Keratinocyte (primary cell): ENCODE measurements around the gene N4BP3.
"Not testable (repeated sequence)": the region's sequence is repeated elsewhere in the genome, so short reads cannot be mapped to it uniquely, and the experiment has no call there.

Experiments used
- EZH2 ChIP-seq: IDR thresholded peaks from one replicate; pipeline ENCODE4 v1.6.1; 2012; ENCODE audit warnings: inconsistent platforms, mild to moderate bottlenecking, low read length, moderate library complexity
- TF ChIP-seq, protein P1 (sequence below), 3 experiments: IDR thresholded peaks in 1 of 3; conservative IDR thresholded peaks in 1 of 3; optimal IDR thresholded peaks in 1 of 3; 2 replicates in 2 of 3; 3 replicates in 1 of 3; pipeline versions ENCODE3 to v1.5.1; 2011; ENCODE audit warnings: low read length in 3 of 3, mild to moderate bottlenecking in 3 of 3, moderate library complexity in 2 of 3, control low read depth in 1 of 3, inconsistent platforms in 1 of 3; ENCODE audit not compliant: insufficient read depth in 2 of 3; ENCODE audit errors: extremely low read depth in 1 of 3

DNA sequence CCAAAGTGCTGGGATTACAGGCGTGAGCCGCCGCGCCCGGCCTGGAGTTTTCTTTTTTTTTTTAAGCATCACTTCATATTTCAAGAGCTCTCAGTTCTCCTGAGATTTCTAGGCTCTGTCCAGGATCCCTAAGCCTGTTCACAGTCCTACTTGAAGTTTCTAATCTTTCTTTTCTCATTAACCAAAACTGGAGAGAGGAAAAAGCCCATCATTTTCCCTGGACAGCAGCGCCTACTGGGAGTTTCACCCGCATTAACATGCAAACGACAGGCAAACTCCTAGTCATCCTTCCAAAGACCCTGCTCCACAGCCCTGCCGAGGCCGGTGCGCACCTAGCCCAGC is 16.9 kb downstream of the N4BP3 start:
- TF ChIP-seq, protein P1, sequence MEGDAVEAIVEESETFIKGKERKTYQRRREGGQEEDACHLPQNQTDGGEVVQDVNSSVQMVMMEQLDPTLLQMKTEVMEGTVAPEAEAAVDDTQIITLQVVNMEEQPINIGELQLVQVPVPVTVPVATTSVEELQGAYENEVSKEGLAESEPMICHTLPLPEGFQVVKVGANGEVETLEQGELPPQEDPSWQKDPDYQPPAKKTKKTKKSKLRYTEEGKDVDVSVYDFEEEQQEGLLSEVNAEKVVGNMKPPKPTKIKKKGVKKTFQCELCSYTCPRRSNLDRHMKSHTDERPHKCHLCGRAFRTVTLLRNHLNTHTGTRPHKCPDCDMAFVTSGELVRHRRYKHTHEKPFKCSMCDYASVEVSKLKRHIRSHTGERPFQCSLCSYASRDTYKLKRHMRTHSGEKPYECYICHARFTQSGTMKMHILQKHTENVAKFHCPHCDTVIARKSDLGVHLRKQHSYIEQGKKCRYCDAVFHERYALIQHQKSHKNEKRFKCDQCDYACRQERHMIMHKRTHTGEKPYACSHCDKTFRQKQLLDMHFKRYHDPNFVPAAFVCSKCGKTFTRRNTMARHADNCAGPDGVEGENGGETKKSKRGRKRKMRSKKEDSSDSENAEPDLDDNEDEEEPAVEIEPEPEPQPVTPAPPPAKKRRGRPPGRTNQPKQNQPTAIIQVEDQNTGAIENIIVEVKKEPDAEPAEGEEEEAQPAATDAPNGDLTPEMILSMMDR (optimal IDR thresholded peaks at IDR 0.05 in 1 of 3, IDR thresholded peaks at IDR 0.05 in 1 of 3, conservative IDR thresholded peaks at IDR 0.05 in 1 of 3; ENCODE audit: extremely low read depth in 1 of 3, insufficient read depth in 2 of 3, low read length in 3 of 3) = not testable (repeated sequence)
- TF ChIP-seq EZH2 = not testable (repeated sequence)
